ENCODE results near the gene LTBP1.

Gene LTBP1

GRCh38 chr2:33146102-33146501 is 199.3 kb downstream of the LTBP1 start:
- Histone ChIP-seq H3K79me2 (ENCODE audit: insufficient read depth, low read depth) (no peaks in the 10 kb centered on the region), H3K9ac (no peak overlapping the region), H3K4me3 (IDR thresholded peaks at IDR 0.05; ENCODE audit: insufficient read depth, low read depth, low read length) (no peak overlapping the region), H3K4me2 (no peak overlapping the region), H2AFZ (ENCODE audit: low read depth) (no peak overlapping the region), H3K36me3 (ENCODE audit: insufficient read depth) (no peaks in the 10 kb centered on the region), H3K27me3 (ENCODE audit: insufficient read depth, low read depth) (no peaks in the 10 kb centered on the region), H3K4me1 (ENCODE audit: low read depth, poor library complexity, severe bottlenecking) (no peaks in the 10 kb centered on the region), H3K27ac (no peak overlapping the region), H4K20me1 (ENCODE audit: insufficient read depth) (no peaks in the 10 kb centered on the region)
- TF ChIP-seq CTCF (conservative IDR thresholded peaks at IDR 0.05; ENCODE audit: low read depth, low read length), result no peak

GRCh38 chr2:33153008-33153407 is 206.3 kb downstream of the LTBP1 start:
- no peak overlapping the region for H3K9ac ChIP-seq
- H3K79me2 ChIP-seq (ENCODE audit: insufficient read depth, low read depth), result no peaks in the 10 kb centered on the region
- H3K4me2 ChIP-seq, result no peak overlapping the region
- H3K4me3 ChIP-seq (IDR thresholded peaks at IDR 0.05; ENCODE audit: insufficient read depth, low read depth, low read length), result no peak overlapping the region
- no peaks in the 10 kb centered on the region for H3K4me1 ChIP-seq (ENCODE audit: low read depth, poor library complexity, severe bottlenecking)
- no peak overlapping the region for H2AFZ ChIP-seq (ENCODE audit: low read depth)
- H3K36me3 ChIP-seq (ENCODE audit: insufficient read depth), result no peaks in the 10 kb centered on the region
- no peak overlapping the region for H3K27ac ChIP-seq
- H4K20me1 ChIP-seq (ENCODE audit: insufficient read depth), result no peaks in the 10 kb centered on the region
- H3K27me3 ChIP-seq (ENCODE audit: insufficient read depth, low read depth), result no peaks in the 10 kb centered on the region
- TF ChIP-seq CTCF (conservative IDR thresholded peaks at IDR 0.05; ENCODE audit: low read depth, low read length), result no peak

GRCh38 chr2:33158482-33159003 is 211.8 kb downstream of the LTBP1 start:
- Histone ChIP-seq H3K27ac (no peak overlapping the region), H3K4me3 (IDR thresholded peaks at IDR 0.05; ENCODE audit: insufficient read depth, low read depth, low read length) (no peak overlapping the region), H2AFZ (ENCODE audit: low read depth) (no peak overlapping the region), H4K20me1 (ENCODE audit: insufficient read depth) (no peaks in the 10 kb centered on the region), H3K9ac (no peak overlapping the region), H3K36me3 (ENCODE audit: insufficient read depth) (no peaks in the 10 kb centered on the region), H3K79me2 (ENCODE audit: insufficient read depth, low read depth) (no peaks in the 10 kb centered on the region), H3K4me2 (no peak overlapping the region), H3K4me1 (ENCODE audit: low read depth, poor library complexity, severe bottlenecking) (no peaks in the 10 kb centered on the region), H3K27me3 (ENCODE audit: insufficient read depth, low read depth) (no peaks in the 10 kb centered on the region)
- TF ChIP-seq CTCF (conservative IDR thresholded peaks at IDR 0.05; ENCODE audit: low read depth, low read length), result no peak

- no peak overlapping the region for H3K4me2 ChIP-seq
- H3K36me3 ChIP-seq (ENCODE audit: insufficient read depth), result no peaks in the 10 kb centered on the region
- no peaks in the 10 kb centered on the region for H3K4me1 ChIP-seq (ENCODE audit: low read depth, poor library complexity, severe bottlenecking)
- H3K27ac ChIP-seq, result no peak overlapping the region
- H3K9ac ChIP-seq, result no peak overlapping the region
- H2AFZ ChIP-seq (ENCODE audit: low read depth), result no peak overlapping the region
- no peaks in the 10 kb centered on the region for H3K79me2 ChIP-seq (ENCODE audit: insufficient read depth, low read depth)
- H3K4me3 ChIP-seq (IDR thresholded peaks at IDR 0.05; ENCODE audit: insufficient read depth, low read depth, low read length), result no peak overlapping the region
- H4K20me1 ChIP-seq (ENCODE audit: insufficient read depth), result no peaks in the 10 kb centered on the region
- no peaks in the 10 kb centered on the region for H3K27me3 ChIP-seq (ENCODE audit: insufficient read depth, low read depth)
- TF ChIP-seq CTCF (conservative IDR thresholded peaks at IDR 0.05; ENCODE audit: low read depth, low read length), result no peak
Measured at GRCh38 chr2:33160191-33160590, 213.4 kb downstream of the LTBP1 start.

All from KMS-11 (cell line).